Chondrocyte (in vitro differentiated cells): ENCODE measurements around the gene CYB561. TPM values are rescaled to one million over a fixed set of nuclear protein-coding genes. Genes with fewer than 3 reads are reported as not detected.

ENCODE experiments used
- DNase-seq: peaks from one replicate; pipeline ENCODE4 v3.0.0; 2021; ENCODE audit warnings: mixed read lengths, low spot score
- H3K27ac Mint-ChIP-seq: one replicate; pipeline ENCODE4 v1.8.0; 2021; ENCODE audit warnings: mild to moderate bottlenecking, moderate library complexity, mixed read lengths; ENCODE audit not compliant: unreplicated experiment
- H3K27me3 Mint-ChIP-seq: 2 replicates; pipeline ENCODE4 v1.8.0; 2021; ENCODE audit warnings: low read depth, mixed read lengths
- H3K36me3 Mint-ChIP-seq: 2 replicates; pipeline ENCODE4 v1.8.0; 2021; ENCODE audit warnings: low read depth, mixed read lengths
- H3K4me1 Mint-ChIP-seq: 2 replicates; pipeline ENCODE4 v1.8.0; 2021; ENCODE audit warnings: low read depth, mild to moderate bottlenecking, mixed read lengths
- H3K4me3 Mint-ChIP-seq: one replicate; pipeline ENCODE4 v1.8.0; 2021; ENCODE audit warnings: mild to moderate bottlenecking, moderate library complexity, mixed read lengths; ENCODE audit not compliant: unreplicated experiment
- H3K9me3 Mint-ChIP-seq: 2 replicates; pipeline ENCODE4 v1.8.0; 2021; ENCODE audit warnings: low read depth, mixed read lengths
- total RNA-seq: library from RNA; stranded (reverse); gene quantifications from 3 replicates; pipeline ENCODE4 v1.2.1, GENCODE V29; 2021
- TF ChIP-seq, protein P1 (sequence below): fragments of 200-600 bp; sonication (generic); IDR thresholded peaks from 2 replicates; pipeline ENCODE4 v1.5.0; 2021; ENCODE audit warnings: antibody characterized with exemption, mild to moderate bottlenecking, moderate library complexity

CYB561 gene
- total RNA-seq, 1 donor from 2014 or later = 10.1 TPM

DNA sequence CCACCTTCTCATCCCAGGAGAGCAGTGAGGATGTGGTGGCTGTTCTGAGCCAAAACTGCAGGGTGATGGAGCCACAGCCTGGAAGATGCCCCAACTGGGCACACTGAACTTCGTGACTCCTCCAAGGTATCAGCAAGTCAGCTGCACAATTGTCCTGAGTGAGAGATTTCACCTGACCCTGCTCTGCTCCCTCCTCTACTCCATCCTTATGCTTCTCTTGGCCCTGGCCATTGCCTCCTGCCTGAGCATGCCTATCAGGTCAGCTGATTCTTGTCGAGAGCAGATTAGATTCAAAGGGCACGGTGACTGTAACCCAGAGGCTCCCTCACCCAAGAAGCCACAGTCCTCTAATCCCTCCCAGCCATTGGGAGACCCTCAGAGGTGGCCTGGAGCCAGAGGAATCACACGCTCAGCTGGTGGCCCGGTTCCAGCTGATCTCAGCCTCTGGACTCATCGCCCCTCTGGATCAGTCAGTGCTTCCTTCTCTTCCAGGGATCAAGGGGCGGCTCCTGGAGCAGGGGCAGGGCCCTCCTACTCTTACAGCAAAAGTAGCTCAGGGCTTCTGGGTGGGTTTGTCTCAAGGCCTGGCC, 7.0 kb upstream of the CYB561 start:
- no peak overlapping the region for H3K4me3 Mint-ChIP-seq
- no peak overlapping the region for H3K27ac Mint-ChIP-seq
- H3K9me3 Mint-ChIP-seq = no peaks in the 10 kb centered on the region
- H3K36me3 Mint-ChIP-seq = no peaks in the 10 kb centered on the region
- H3K27me3 Mint-ChIP-seq = peaks cover 4% of the 10 kb centered on the region
- DNase-seq = no peak
- TF ChIP-seq, protein P1, sequence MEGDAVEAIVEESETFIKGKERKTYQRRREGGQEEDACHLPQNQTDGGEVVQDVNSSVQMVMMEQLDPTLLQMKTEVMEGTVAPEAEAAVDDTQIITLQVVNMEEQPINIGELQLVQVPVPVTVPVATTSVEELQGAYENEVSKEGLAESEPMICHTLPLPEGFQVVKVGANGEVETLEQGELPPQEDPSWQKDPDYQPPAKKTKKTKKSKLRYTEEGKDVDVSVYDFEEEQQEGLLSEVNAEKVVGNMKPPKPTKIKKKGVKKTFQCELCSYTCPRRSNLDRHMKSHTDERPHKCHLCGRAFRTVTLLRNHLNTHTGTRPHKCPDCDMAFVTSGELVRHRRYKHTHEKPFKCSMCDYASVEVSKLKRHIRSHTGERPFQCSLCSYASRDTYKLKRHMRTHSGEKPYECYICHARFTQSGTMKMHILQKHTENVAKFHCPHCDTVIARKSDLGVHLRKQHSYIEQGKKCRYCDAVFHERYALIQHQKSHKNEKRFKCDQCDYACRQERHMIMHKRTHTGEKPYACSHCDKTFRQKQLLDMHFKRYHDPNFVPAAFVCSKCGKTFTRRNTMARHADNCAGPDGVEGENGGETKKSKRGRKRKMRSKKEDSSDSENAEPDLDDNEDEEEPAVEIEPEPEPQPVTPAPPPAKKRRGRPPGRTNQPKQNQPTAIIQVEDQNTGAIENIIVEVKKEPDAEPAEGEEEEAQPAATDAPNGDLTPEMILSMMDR = no peak
- H3K4me1 Mint-ChIP-seq = no peaks in the 10 kb centered on the region

DNA sequence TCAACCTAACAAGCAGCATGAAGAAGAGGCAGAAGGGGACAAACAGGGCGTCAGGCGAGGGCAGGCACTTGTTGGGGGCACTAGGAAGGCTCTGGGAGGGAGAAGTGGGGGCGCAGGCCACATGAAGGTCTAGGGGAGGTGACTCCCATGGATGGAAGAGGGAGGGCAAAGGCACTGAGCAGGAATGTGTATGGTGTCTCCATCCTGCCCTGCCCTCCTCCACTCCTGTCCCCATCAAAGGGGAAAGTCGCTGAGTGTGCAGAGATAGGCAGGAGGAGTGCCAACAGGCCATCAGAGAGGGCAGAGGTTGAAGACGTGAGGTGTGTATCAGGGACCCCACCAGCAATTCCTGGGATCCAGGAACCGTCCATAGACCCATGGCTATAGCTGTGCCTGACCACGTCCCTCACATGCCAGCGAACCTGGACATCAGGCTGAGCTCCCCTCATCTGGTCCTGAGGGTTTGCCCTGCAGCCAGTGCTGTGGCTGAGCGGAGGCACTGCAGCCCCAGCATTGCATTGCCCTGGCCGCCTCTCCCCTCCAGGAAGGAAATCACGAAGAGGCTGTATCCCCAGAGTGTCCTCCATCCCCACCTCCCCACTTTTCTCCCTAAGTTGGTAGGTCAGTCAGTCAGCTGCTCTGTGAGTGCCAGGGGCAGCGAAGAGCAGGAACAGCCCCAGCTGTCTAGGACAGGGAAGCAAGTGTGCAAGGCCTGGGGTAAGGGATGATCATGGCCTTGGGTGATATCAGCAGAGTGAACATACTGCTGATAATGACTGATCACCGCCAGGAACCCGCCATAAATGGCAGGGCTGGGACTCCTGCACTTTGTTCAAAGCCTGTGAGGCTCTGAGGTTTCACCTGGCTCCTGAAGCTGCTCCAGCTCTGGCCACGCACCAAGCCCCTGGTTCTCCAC, 6.2 kb upstream of the CYB561 start:
- Mint-ChIP-seq H3K27ac (no peak overlapping the region), H3K9me3 (no peaks in the 10 kb centered on the region), H3K4me1 (no peaks in the 10 kb centered on the region), H3K4me3 (no peak overlapping the region), H3K27me3 (peaks cover 4% of the 10 kb centered on the region), H3K36me3 (no peaks in the 10 kb centered on the region)
- TF ChIP-seq, protein P1 = no peak
- no peak for DNase-seq

DNA sequence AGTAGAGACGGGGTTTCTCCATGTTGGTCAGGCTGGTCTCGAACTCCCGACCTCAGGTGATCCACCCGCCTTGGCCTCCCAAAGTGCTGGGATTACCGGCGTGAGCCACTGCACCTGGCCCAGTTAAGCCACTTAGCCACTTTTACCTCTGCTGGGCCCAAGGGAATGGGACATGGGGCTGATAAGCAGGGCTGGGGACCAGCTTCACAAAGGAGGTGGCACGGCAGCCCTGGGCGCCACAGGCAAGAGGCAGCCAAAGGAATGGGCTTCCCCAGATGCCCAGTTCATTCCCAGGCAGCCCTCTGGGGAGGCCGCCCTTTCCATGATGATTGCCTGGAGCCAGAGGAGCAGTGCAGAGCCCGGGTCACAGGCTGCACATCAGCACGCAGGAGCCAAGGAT, 5.0 kb upstream of the CYB561 start:
- no peak overlapping the region for H3K27ac Mint-ChIP-seq
- H3K36me3 Mint-ChIP-seq = no peaks in the 10 kb centered on the region
- no peaks in the 10 kb centered on the region for H3K9me3 Mint-ChIP-seq

DNA sequence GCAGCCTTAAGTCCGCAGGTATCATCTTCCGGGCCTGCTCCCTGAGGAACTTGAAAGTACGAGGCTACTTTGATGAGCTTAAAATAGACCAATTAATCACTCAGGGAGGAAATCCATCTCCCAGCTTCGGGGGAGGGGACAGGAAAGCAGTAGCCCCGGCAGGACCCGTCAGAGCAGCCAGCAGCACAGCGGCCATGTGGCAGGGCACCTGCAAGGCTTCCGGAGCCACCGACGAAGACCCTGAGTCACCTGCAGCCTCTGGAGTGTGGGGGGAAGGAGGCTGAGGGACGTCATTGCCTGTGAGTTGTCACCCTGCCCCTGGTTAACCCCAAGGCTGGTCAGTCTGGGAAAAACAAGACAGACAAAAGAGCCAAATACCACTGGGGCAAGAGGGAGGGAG, 4.4 kb upstream of the CYB561 start:
- Mint-ChIP-seq H3K9me3 (no peaks in the 10 kb centered on the region), H3K4me1 (no peaks in the 10 kb centered on the region), H3K27ac (no peak overlapping the region), H3K4me3 (no peak overlapping the region), H3K36me3 (no peaks in the 10 kb centered on the region), H3K27me3 (peaks cover 4% of the 10 kb centered on the region)
- TF ChIP-seq, protein P1 = no peak
- no peak for DNase-seq

More for the DNA sequence above, 5.0 kb upstream of the CYB561 start:
- no peak overlapping the region for H3K4me3 Mint-ChIP-seq
- peaks cover 4% of the 10 kb centered on the region for H3K27me3 Mint-ChIP-seq
- H3K4me1 Mint-ChIP-seq = no peaks in the 10 kb centered on the region
- TF ChIP-seq, protein P1 = no peak
- no peak for DNase-seq

DNA sequence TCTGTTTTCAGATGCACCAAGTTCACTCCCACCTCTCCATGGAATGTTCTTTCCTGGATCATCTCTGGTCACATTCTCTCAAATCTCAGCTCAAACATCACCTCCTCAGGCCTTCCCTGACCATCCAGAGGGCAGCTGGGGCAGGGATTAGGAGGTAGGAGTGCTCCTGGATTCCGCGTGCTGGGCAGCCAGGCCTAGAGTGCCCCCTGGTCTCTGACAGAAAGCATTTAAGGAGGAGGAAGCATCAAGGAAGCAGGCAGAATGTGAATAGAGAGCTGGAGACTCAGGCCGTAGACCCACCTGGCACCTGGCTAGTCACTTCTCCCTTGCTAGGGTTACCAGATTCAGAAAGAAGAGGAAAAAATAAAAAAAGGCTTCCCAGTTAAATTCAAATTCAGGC, 2.5 kb upstream of the CYB561 start:
- no peak for DNase-seq
- H3K4me1 Mint-ChIP-seq = peaks cover 7% of the 10 kb centered on the region
- no peak overlapping the region for H3K27ac Mint-ChIP-seq
- TF ChIP-seq, protein P1 = no peak
- H3K9me3 Mint-ChIP-seq = no peaks in the 10 kb centered on the region
- H3K27me3 Mint-ChIP-seq = peaks cover 4% of the 10 kb centered on the region
- no peaks in the 10 kb centered on the region for H3K36me3 Mint-ChIP-seq
- no peak overlapping the region for H3K4me3 Mint-ChIP-seq
